BJ (cell line): ENCODE data around the gene PHACTR1. TPM values are rescaled to one million over a fixed set of nuclear protein-coding genes. Genes with fewer than 3 reads are reported as not detected.

Experiments
- CTCF ChIA-PET: fragments of 350-600 bp; formaldehyde crosslinking; extraction: SDS; loops from one replicate; lab custom pipeline; 2021; ENCODE audit warnings: antibody characterized with exemption, inconsistent platforms; lab: Yijun Ruan, JAX
- POLR2A ChIA-PET: fragments of 300-600 bp; sonication (Branson Sonifier 250); formaldehyde crosslinking; extraction: SDS; loops from one replicate; lab custom pipeline; 2021; ENCODE audit warnings: antibody characterized with exemption; lab: Charles Lee
- DNase-seq: peaks from one replicate; pipeline ENCODE4 v3.0.0-alpha.2; 2011; ENCODE audit warnings: low read depth
- H3K27me3 ChIP-seq: 2 replicates; pipeline ENCODE4 v1.6.0; 2011; ENCODE audit warnings: low read length; ENCODE audit not compliant: control insufficient read depth, insufficient read depth
- H3K36me3 ChIP-seq: 2 replicates; pipeline ENCODE4 v1.5.1; 2011; ENCODE audit warnings: low read length; ENCODE audit not compliant: control insufficient read depth, insufficient read depth
- H3K4me3 ChIP-seq: 2 replicates; pipeline ENCODE4 v1.5.1; 2011; ENCODE audit warnings: low read depth, mild to moderate bottlenecking, control low read depth, low read length
- CTCF ChIP-seq: IDR thresholded peaks from 2 replicates; pipeline ENCODE4 v1.5.1; 2011; ENCODE audit warnings: low read depth, mild to moderate bottlenecking, control low read depth, inconsistent platforms, low read length, moderate library complexity; ENCODE audit not compliant: insufficient read depth
- polyA plus RNA-seq: library from polyadenylated mRNA; depleted of rRNA; stranded (reverse); fragments of >200 nt; gene quantifications from 2 replicates; pipeline ENCODE4 v1.2.3, GENCODE V29; 2011

The PHACTR1 gene
- polyA plus RNA-seq, 1 experiment, result 0.40 TPM

- no peak for TF ChIP-seq CTCF
Measured at GRCh38 chr6:12814015-12814414, 97.4 kb downstream of the PHACTR1 start.

GRCh38 chr6:12815089-12815488 is 98.5 kb downstream of the PHACTR1 start:
- ChIA-PET POLR2A (no interaction called here), CTCF (interaction anchor here (0.7 kb wide), 1 partner anchor 173 kb away, joined by 4 read pairs; no protein-coding TSS in a partner anchor)
- no peaks in the 10 kb centered on the region for H3K36me3 ChIP-seq
- TF ChIP-seq CTCF, result no peak
- DNase-seq, result no peak
- H3K27me3 ChIP-seq, result no peaks in the 10 kb centered on the region
- no peak overlapping the region for H3K4me3 ChIP-seq

More at GRCh38 chr6:12814015-12814414, 97.4 kb downstream of the PHACTR1 start:
- CTCF ChIA-PET, result no interaction called here
- Histone ChIP-seq H3K36me3 (no peaks in the 10 kb centered on the region), H3K4me3 (no peak overlapping the region), H3K27me3 (no peaks in the 10 kb centered on the region)
- no peak for DNase-seq
- POLR2A ChIA-PET, result no interaction called here

- POLR2A ChIA-PET, result no interaction called here
- no peak overlapping the region for H3K4me3 ChIP-seq
- no peaks in the 10 kb centered on the region for H3K27me3 ChIP-seq
- DNase-seq, result no peak
- CTCF ChIA-PET, result interaction anchor here (0.7 kb wide), 1 partner anchor 174 kb away, joined by 4 read pairs; no protein-coding TSS in a partner anchor
- H3K36me3 ChIP-seq, result no peaks in the 10 kb centered on the region
- TF ChIP-seq CTCF, result no peak
Measured at GRCh38 chr6:12815884-12816600, 99.5 kb downstream of the PHACTR1 start.

GRCh38 chr6:12818324-12818723 is 101.8 kb downstream of the PHACTR1 start:
- DNase-seq, result no peak
- CTCF ChIA-PET, result interaction anchor here (1.0 to 1.4 kb wide), 2 partner anchors 12 to 56 kb away, joined by 3 to 5 read pairs; no protein-coding TSS in a partner anchor
- TF ChIP-seq CTCF, result no peak
- Histone ChIP-seq H3K4me3 (no peak overlapping the region), H3K36me3 (no peaks in the 10 kb centered on the region), H3K27me3 (no peaks in the 10 kb centered on the region)
- POLR2A ChIA-PET, result no interaction called here

- ChIA-PET POLR2A (no interaction called here), CTCF (no interaction called here)
- no peak for TF ChIP-seq CTCF
- Histone ChIP-seq H3K4me3 (no peak overlapping the region), H3K27me3 (no peaks in the 10 kb centered on the region), H3K36me3 (no peaks in the 10 kb centered on the region)
- no peak for DNase-seq
Measured at GRCh38 chr6:12823847-12824246, 107.3 kb downstream of the PHACTR1 start.
